Colonic mucosa (tissue), 4 donors: ENCODE data around the gene PPP4R4. TPM values are rescaled to one million over a fixed set of nuclear protein-coding genes. Genes with fewer than 3 reads are reported as not detected.
"Not testable (repeated sequence)": the region's sequence is repeated elsewhere in the genome, so short reads cannot be mapped to it uniquely, and the experiment has no call there.

ENCODE experiments used
- DNase-seq: peaks from one replicate; pipeline ENCODE4 v3.0.0-alpha.2; 2020
- H3K27ac ChIP-seq: fragments of 200-600 bp; one replicate; pipeline ENCODE4 v1.8.0; 2021
- H3K27me3 ChIP-seq: fragments of 200-600 bp; one replicate; pipeline ENCODE4 v1.8.0; 2021
- H3K36me3 ChIP-seq: fragments of 200-600 bp; one replicate; pipeline ENCODE4 v1.8.0; 2021
- H3K4me1 ChIP-seq: fragments of 200-600 bp; one replicate; pipeline ENCODE4 v1.8.0; 2021; ENCODE audit warnings: mild to moderate bottlenecking
- H3K4me3 ChIP-seq: fragments of 200-600 bp; one replicate; pipeline ENCODE4 v1.8.0; 2021
- H3K9ac ChIP-seq, 2 donors: one replicate each; pipeline ENCODE4 v1.7.0; 2013; ENCODE audit warnings: control low read depth in 2 of 2, low read depth in 2 of 2, low read length in 2 of 2
- H3K9me3 ChIP-seq: fragments of 200-600 bp; one replicate; pipeline ENCODE4 v1.8.0; 2021
- CTCF ChIP-seq: fragments of 200-600 bp; IDR thresholded peaks from one replicate; pipeline ENCODE4 v1.8.0; 2022; ENCODE audit warnings: antibody characterized with exemption, mild to moderate bottlenecking
- intact Hi-C: fragments of 100-400 bp; cut with DNase I; formaldehyde crosslinking; loops from one replicate; pipeline ENCODE4 v1.14.1; 2022
- total RNA-seq, 2 donors: library from RNA; stranded (reverse); fragmentation: NEBNext Ultra II Directional in 1 of 2; extraction: Animal tissue kit (Norgen Biotek cat#: 25700) in 1 of 2; gene quantifications; one replicate each; pipeline ENCODE4 v1.2.1, GENCODE V29; 2021
- donor health status: healthy.
- donor health status: DM: no; HTN: no; CAD: no.
- donor health status: DM: no; HTN: no; CAD: no.

Gene PPP4R4
- total RNA-seq, 2 donors from 2014 or later: 0.27 TPM; not detected in 1

- DNase-seq: no peak
- Histone ChIP-seq H3K27ac (no peak overlapping the region), H3K9me3 (no peaks in the 10 kb centered on the region), H3K27me3 (no peaks in the 10 kb centered on the region), H3K4me1 (no peaks in the 10 kb centered on the region), H3K36me3 (no peaks in the 10 kb centered on the region), H3K9ac (no peak overlapping the region), H3K4me3 (no peak overlapping the region)
- intact Hi-C loops: no loop called here
- no peak for TF ChIP-seq CTCF
Observed at GRCh38 chr14:94203473-94204210, 29.5 kb downstream of the PPP4R4 start.

DNA sequence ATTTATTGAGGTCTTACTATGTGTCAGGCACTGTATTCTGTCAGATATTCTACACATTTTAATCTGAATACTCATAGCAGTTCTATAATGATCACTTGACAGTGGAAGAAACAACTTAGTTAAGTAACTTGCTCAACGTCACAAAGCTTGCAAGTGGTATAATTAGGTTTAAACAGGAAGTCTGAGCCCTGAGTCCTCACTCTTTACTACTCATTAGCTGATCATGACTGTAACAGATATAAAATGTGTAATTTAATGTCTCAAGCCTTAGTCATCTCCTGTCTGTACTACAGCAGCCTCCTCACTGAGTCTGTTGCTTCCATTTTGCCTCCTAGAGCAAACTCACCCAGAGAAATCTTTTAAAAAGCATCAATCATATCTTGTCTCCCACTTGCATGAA lies 38.9 kb downstream of the PPP4R4 start:
- H3K4me3 ChIP-seq: no peak overlapping the region
- H3K4me1 ChIP-seq: no peaks in the 10 kb centered on the region
- no peaks in the 10 kb centered on the region for H3K9me3 ChIP-seq
- H3K27me3 ChIP-seq: peaks cover 4% of the 10 kb centered on the region
- no peak overlapping the region for H3K27ac ChIP-seq
- no peaks in the 10 kb centered on the region for H3K36me3 ChIP-seq
- no peak for DNase-seq
- TF ChIP-seq CTCF: no peak
- no peak overlapping the region for H3K9ac ChIP-seq
- intact Hi-C loops: no loop called here

GRCh38 chr14:94213741-94214140 lies 39.6 kb downstream of the PPP4R4 start:
- Histone ChIP-seq H3K36me3 (no peaks in the 10 kb centered on the region), H3K9me3 (no peaks in the 10 kb centered on the region), H3K27me3 (peaks cover 4% of the 10 kb centered on the region), H3K27ac (no peak overlapping the region), H3K4me3 (no peak overlapping the region), H3K4me1 (no peaks in the 10 kb centered on the region), H3K9ac (no peak overlapping the region)
- no peak for TF ChIP-seq CTCF
- intact Hi-C loops: no loop called here
- DNase-seq: no peak

GRCh38 chr14:94217116-94217515 lies 43.0 kb downstream of the PPP4R4 start:
- Histone ChIP-seq H3K9me3 (no peaks in the 10 kb centered on the region), H3K9ac (no peak overlapping the region), H3K27me3 (peaks cover 4% of the 10 kb centered on the region), H3K4me3 (no peak overlapping the region), H3K4me1 (no peaks in the 10 kb centered on the region), H3K36me3 (no peaks in the 10 kb centered on the region), H3K27ac (no peak overlapping the region)
- no peak for DNase-seq
- TF ChIP-seq CTCF: no peak
- intact Hi-C loops: no loop called here

DNA sequence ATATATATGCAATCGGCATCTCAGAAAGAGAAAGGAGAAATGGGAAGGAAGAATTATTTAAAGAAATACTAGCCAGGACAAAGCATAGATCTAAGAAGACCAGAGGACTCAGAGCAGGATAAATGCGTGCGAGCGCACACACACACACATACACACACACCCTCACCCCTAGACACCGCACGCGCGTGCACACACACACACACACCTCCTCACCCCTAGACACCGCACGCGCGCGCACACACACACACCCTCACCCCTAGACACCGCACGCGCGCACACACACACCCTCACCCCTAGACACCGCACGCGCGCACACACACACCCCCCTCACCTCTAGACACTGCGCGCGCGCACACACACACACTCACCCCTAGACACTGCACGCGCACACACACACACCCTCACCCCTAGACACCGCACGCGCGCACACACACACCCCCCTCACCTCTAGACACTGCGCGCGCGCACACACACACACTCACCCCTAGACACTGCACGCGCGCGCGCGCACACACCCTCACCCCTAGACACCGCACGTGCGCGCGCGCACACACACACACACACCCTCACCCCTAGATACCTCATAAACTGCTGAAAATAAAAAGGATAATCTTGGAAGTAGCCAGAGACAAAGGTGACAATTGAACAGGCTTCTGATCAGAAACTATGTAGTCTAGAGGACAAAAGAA lies 44.2 kb downstream of the PPP4R4 start:
- H3K9me3 ChIP-seq, intact Hi-C loops, H3K27me3 ChIP-seq, DNase-seq, H3K4me1 ChIP-seq, H3K9ac ChIP-seq, H3K27ac ChIP-seq, H3K4me3 ChIP-seq, H3K36me3 ChIP-seq: not testable (repeated sequence)

GRCh38 chr14:94224040-94224439 lies 49.9 kb downstream of the PPP4R4 start:
- Histone ChIP-seq H3K9me3 (no peaks in the 10 kb centered on the region), H3K36me3 (no peaks in the 10 kb centered on the region), H3K4me3 (no peak overlapping the region), H3K4me1 (no peaks in the 10 kb centered on the region), H3K9ac (no peak overlapping the region), H3K27me3 (no peaks in the 10 kb centered on the region), H3K27ac (no peak overlapping the region)
- intact Hi-C loops: no loop called here
- no peak for DNase-seq
- no peak for TF ChIP-seq CTCF
